Endothelial cell of umbilical vein (primary cell): ENCODE results near the gene SPG11. TPM values are rescaled to one million over a fixed set of nuclear protein-coding genes. Genes with fewer than 3 reads are reported as not detected.

Source experiments
- BruUV-seq: library from RNA; stranded (reverse); fragments of 400-500 nt; replicated peaks from 2 replicates; lab custom pipeline; 2021; lab: Mats Ljungman, UMichigan
- CTCF ChIA-PET: fragments of 300-600, 350-600 bp; sonication (Branson Sonifier 250); formaldehyde crosslinking; loops from one replicate; lab custom pipeline; 2021; ENCODE audit warnings: antibody characterized with exemption, inconsistent platforms; lab: Charles Lee
- POLR2A ChIA-PET: fragments of 300-600, 350-600 bp; sonication (Branson Sonifier 250); formaldehyde crosslinking; loops from one replicate; lab custom pipeline; 2021; ENCODE audit warnings: antibody characterized with exemption, inconsistent platforms; lab: Charles Lee
- DNase-seq: peaks from one replicate; pipeline ENCODE4 v3.0.0-alpha.2; 2011; ENCODE audit warnings: low read depth, low spot score
- FAIRE-seq: peaks from 2 replicates; lab custom pipeline; 2011; peaks lifted over from hg19 to GRCh38; lab: Jason Lieb, UNC
- H2AFZ ChIP-seq: 2 replicates; pipeline ENCODE4 v1.6.0; 2012; ENCODE audit warnings: low read depth, low read length, control low read depth, inconsistent platforms
- H3K27ac ChIP-seq: 2 replicates; pipeline ENCODE4 v1.5.1; 2011; ENCODE audit warnings: low read depth, mild to moderate bottlenecking, control low read depth, low read length, moderate library complexity; ENCODE audit not compliant: insufficient read depth
- H3K27me3 ChIP-seq, 2 experiments: 2 replicates each; pipeline versions ENCODE4 v1.6.0 to v1.6.1; 2011; ENCODE audit warnings: low read length in 2 of 2, mixed read lengths in 1 of 2; ENCODE audit not compliant: control insufficient read depth in 2 of 2, insufficient read depth in 2 of 2
- H3K36me3 ChIP-seq, 2 experiments: 2 replicates in 1 of 2; 3 replicates in 1 of 2; pipeline ENCODE4 v1.5.1; 2011; ENCODE audit warnings: low read length in 2 of 2, mild to moderate bottlenecking in 1 of 2, moderate library complexity in 1 of 2; ENCODE audit not compliant: control insufficient read depth in 2 of 2, insufficient read depth in 2 of 2; ENCODE audit errors: extremely low read depth in 1 of 2
- H3K4me1 ChIP-seq: 3 replicates; pipeline ENCODE4 v1.5.1; 2011; ENCODE audit warnings: mild to moderate bottlenecking, low read length; ENCODE audit not compliant: control insufficient read depth, insufficient read depth; ENCODE audit errors: extremely low read depth
- H3K4me2 ChIP-seq: 2 replicates; pipeline ENCODE4 v1.6.1; 2011; ENCODE audit warnings: low read length, control low read depth, mixed read lengths; ENCODE audit not compliant: insufficient read depth
- H3K4me3 ChIP-seq, 3 experiments: fragments of 200-600 bp in 1 of 3; sonication (generic), shearing (Covaris generic) in 1 of 3; replicated peaks in 1 of 3; 2 replicates each; pipeline ENCODE4 v1.5.1; 2011 to 2016; ENCODE audit warnings: control low read depth in 3 of 3, low read length in 3 of 3, mild to moderate bottlenecking in 2 of 3, inconsistent platforms in 1 of 3, low read depth in 1 of 3, moderate library complexity in 1 of 3; ENCODE audit not compliant: insufficient read depth in 1 of 3
- H3K79me2 ChIP-seq: 2 replicates; pipeline ENCODE4 v1.6.0; 2012; ENCODE audit warnings: low read length, inconsistent platforms; ENCODE audit not compliant: control insufficient read depth, insufficient read depth
- H3K9ac ChIP-seq: replicated peaks from 2 replicates; pipeline ENCODE3; 2011; ENCODE audit warnings: low read length, control low read depth; ENCODE audit not compliant: insufficient read depth; ENCODE audit errors: extremely low read depth
- H3K9me1 ChIP-seq: replicated peaks from 3 replicates; pipeline ENCODE4 v1.6.0; 2011; ENCODE audit warnings: mild to moderate bottlenecking, low read length; ENCODE audit not compliant: control insufficient read depth, insufficient read depth; ENCODE audit errors: extremely low read depth
- H3K9me3 ChIP-seq: replicated peaks from 2 replicates; pipeline ENCODE4 v1.5.1; 2012; ENCODE audit warnings: low read length, inconsistent platforms; ENCODE audit not compliant: control insufficient read depth, insufficient read depth
- H4K20me1 ChIP-seq: replicated peaks from 2 replicates; pipeline ENCODE3; 2011; ENCODE audit warnings: mild to moderate bottlenecking, low read length; ENCODE audit not compliant: control insufficient read depth, insufficient read depth; ENCODE audit errors: extremely low read depth
- CTCF ChIP-seq, 2 donors: IDR thresholded peaks; 1 replicate in 1 of 2; 2 replicates in 1 of 2; pipeline ENCODE4 v1.5.1; 2011; ENCODE audit warnings: low read length in 2 of 2, mild to moderate bottlenecking in 2 of 2, moderate library complexity in 2 of 2, control low read depth in 1 of 2, inconsistent platforms in 1 of 2, low read depth in 1 of 2; ENCODE audit not compliant: insufficient read depth in 1 of 2; ENCODE audit errors: extremely low read depth in 1 of 2
- EZH2 ChIP-seq: IDR thresholded peaks from 2 replicates; pipeline ENCODE4 v1.6.1; 2012; ENCODE audit warnings: borderline replicate concordance, low read depth, mild to moderate bottlenecking, moderate library complexity, low read length, inconsistent platforms; ENCODE audit not compliant: severe bottlenecking
- FOS ChIP-seq: IDR thresholded peaks from 2 replicates; pipeline ENCODE4 v1.6.1; 2011; ENCODE audit warnings: mild to moderate bottlenecking, low read length, moderate library complexity, borderline replicate concordance; ENCODE audit not compliant: insufficient read depth
- GATA2 ChIP-seq: IDR thresholded peaks from 2 replicates; pipeline ENCODE4 v1.7.0; 2011; ENCODE audit warnings: low read depth, mild to moderate bottlenecking, moderate library complexity, mixed read lengths, low read length; ENCODE audit not compliant: insufficient read length, insufficient read depth
- JUN ChIP-seq: IDR thresholded peaks from 2 replicates; pipeline ENCODE4 v1.6.1; 2011; ENCODE audit warnings: borderline replicate concordance, low read depth; ENCODE audit not compliant: insufficient read length, insufficient read depth
- MYC ChIP-seq: IDR thresholded peaks from one replicate; pipeline ENCODE4 v1.6.1; 2011; ENCODE audit warnings: mild to moderate bottlenecking, low read depth, low read length
- POLR2A ChIP-seq: IDR thresholded peaks from 2 replicates; pipeline ENCODE4 v1.6.1; 2012; ENCODE audit warnings: low read depth, mild to moderate bottlenecking, control low read depth, low read length
- POLR2AphosphoS5 ChIP-seq: IDR thresholded peaks from 2 replicates; pipeline ENCODE4 v1.6.1; 2012; ENCODE audit warnings: low read depth, mild to moderate bottlenecking, control low read depth, low read length, moderate library complexity; ENCODE audit not compliant: insufficient read depth
- dilution Hi-C: fragments of 300-500 bp; cut with MboI; formaldehyde crosslinking; loops from one replicate; pipeline ENCODE4 v1.15.0; 2019; ENCODE audit warnings: low sequenced_read_pairs; ENCODE audit not compliant: extremely low pct_ligation_motif_present
- intact Hi-C: fragments of 100-400 bp; cut with micrococcal nuclease; formaldehyde crosslinking; loops from one replicate; pipeline ENCODE4 v1.10.0; 2022
- polyA plus RNA-seq, 4 experiments: library from polyadenylated mRNA; depleted of rRNA in 3 of 4; stranded (reverse) in 3 of 4; unstranded in 1 of 4; fragments of >200 nt; gene quantifications; 2 replicates each; pipeline versions ENCODE4 v1.2.1 to v1.2.3, GENCODE V29; 2011 to 2012; ENCODE audit warnings: missing spikeins in 1 of 4
- total RNA-seq: library from RNA; stranded (reverse); gene quantifications from 2 replicates; pipeline ENCODE4 v1.2.3, GENCODE V29; 2021
- TF ChIP-seq, protein P1 (sequence below): IDR thresholded peaks from 2 replicates; pipeline ENCODE4 v1.6.1; 2011; ENCODE audit not compliant: insufficient read depth, insufficient read length

SPG11 gene
- total and polyA plus RNA-seq, 2 donors (not counting 3 experiments of a cell fraction or from before 2014, with no cell fraction given), result 30.7 to 53.5 TPM

DNA sequence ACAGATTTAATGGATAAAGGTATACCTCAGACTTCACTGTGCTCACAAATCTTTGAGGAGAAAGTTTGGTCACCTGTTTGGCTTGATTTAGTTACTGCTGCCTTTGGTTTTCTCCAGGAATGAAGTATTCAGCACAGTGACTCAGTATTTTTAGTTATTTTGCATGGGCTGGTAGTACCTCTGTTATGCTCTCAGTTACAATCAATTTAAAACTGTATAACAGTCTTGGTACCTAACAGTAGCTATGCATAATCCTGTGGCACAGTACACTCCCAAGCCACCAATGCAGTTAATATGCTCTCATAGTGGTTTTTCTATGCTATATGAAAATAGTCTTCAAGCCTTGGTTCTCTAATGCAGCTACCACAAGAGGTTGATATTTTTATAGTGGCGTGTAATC, 138.4 kb downstream of the SPG11 start:
- no peaks in the 10 kb centered on the region for H3K9me1 ChIP-seq
- no peaks in the 10 kb centered on the region for H4K20me1 ChIP-seq
- intact Hi-C loops (no loop called here), dilution Hi-C loops (no loop called here)
- no peak overlapping the region for H3K9ac ChIP-seq
- BruUV-seq, result TSS peak; percentile 13
- no peaks in the 10 kb centered on the region for H3K27me3 ChIP-seq
- no peaks in the 10 kb centered on the region for H3K79me2 ChIP-seq
- ChIA-PET CTCF (no interaction called here), POLR2A (no interaction called here)
- no peaks in the 10 kb centered on the region for H3K9me3 ChIP-seq
- H2AFZ ChIP-seq, result no peak overlapping the region
- DNase-seq (no peak), FAIRE-seq (no peak)
- no peaks in the 10 kb centered on the region for H3K4me1 ChIP-seq
- H3K4me3 ChIP-seq, result no peak overlapping the region
- H3K4me2 ChIP-seq, result no peak overlapping the region
- TF ChIP-seq, protein P1, sequence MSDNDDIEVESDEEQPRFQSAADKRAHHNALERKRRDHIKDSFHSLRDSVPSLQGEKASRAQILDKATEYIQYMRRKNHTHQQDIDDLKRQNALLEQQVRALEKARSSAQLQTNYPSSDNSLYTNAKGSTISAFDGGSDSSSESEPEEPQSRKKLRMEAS, result no peak
- TF ChIP-seq GATA2, result no peak
- TF ChIP-seq MYC, result no peak
- no peak for TF ChIP-seq EZH2
- no peak for TF ChIP-seq POLR2AphosphoS5
- no peak for TF ChIP-seq POLR2A
- TF ChIP-seq CTCF (IDR thresholded peaks at IDR 0.05; ENCODE audit: extremely low read depth in 1 of 2, insufficient read depth in 1 of 2, low read depth in 1 of 2, low read length in 2 of 2), result no peak
- TF ChIP-seq FOS, result no peak
- no peak for TF ChIP-seq JUN
- H3K36me3 ChIP-seq, result no peaks in the 10 kb centered on the region
- H3K27ac ChIP-seq, result no peak overlapping the region
